DND-41 (cell line): ENCODE measurements around the gene MCF2L2.

ENCODE experiments used
- CTCF ChIP-seq: IDR thresholded peaks from 2 replicates; pipeline ENCODE4 v1.5.1; 2012; ENCODE audit warnings: borderline replicate concordance, low read length, moderate library complexity, mild to moderate bottlenecking; ENCODE audit not compliant: poor library complexity, severe bottlenecking; ENCODE audit errors: extremely low read depth
- EZH2 ChIP-seq: IDR thresholded peaks from 3 replicates; pipeline ENCODE4 v1.6.1; 2012; ENCODE audit warnings: borderline replicate concordance, low read depth, mild to moderate bottlenecking, moderate library complexity, low read length, inconsistent platforms; ENCODE audit not compliant: severe bottlenecking

GRCh38 chr3:183155499-183155898, 272.9 kb downstream of the MCF2L2 start:
- TF ChIP-seq CTCF (no peak), EZH2 (no peak)
